SK-N-SH treated with all-trans-retinoic acid at 6 μM for 48 hours (cell line): ENCODE data around the gene NDUFA11.

Experiments
- ARNTL ChIP-seq: fragments of 450-650 bp; formaldehyde crosslinking; IDR thresholded peaks from 2 replicates; pipeline ENCODE4 v1.5.0; 2020; ENCODE audit warnings: low read depth, mild to moderate bottlenecking, moderate library complexity, borderline replicate concordance
- BACH2 ChIP-seq: fragments of 250-450 bp; sonication (Bioruptor Pico); IDR thresholded peaks from 2 replicates; pipeline ENCODE4 v1.9.0; 2021; ENCODE audit warnings: mild to moderate bottlenecking, borderline replicate concordance
- ESRRG ChIP-seq: fragments of 250-450 bp; sonication (Bioruptor Pico); IDR thresholded peaks from 2 replicates; pipeline ENCODE4 v1.6.1; 2021; ENCODE audit warnings: mild to moderate bottlenecking
- PATZ1 ChIP-seq: fragments of 250-450 bp; sonication (Bioruptor Pico); IDR thresholded peaks from 2 replicates; pipeline ENCODE4 v1.8.0; 2020; ENCODE audit warnings: mild to moderate bottlenecking, moderate library complexity, borderline replicate concordance
- POU6F1 ChIP-seq: fragments of 250-450 bp; sonication (Bioruptor Pico); IDR thresholded peaks from 2 replicates; pipeline ENCODE4 v1.8.0; 2021; ENCODE audit warnings: low read depth, mild to moderate bottlenecking, moderate library complexity, borderline replicate concordance
- SNAI2 ChIP-seq: fragments of 250-450 bp; sonication (Bioruptor Pico); IDR thresholded peaks from 2 replicates; pipeline ENCODE4 v1.5.0; 2020; ENCODE audit warnings: mild to moderate bottlenecking, moderate library complexity
- ZFP30 ChIP-seq: fragments of 450-650 bp; formaldehyde crosslinking; IDR thresholded peaks from 2 replicates; pipeline ENCODE4 v1.5.0; 2022; ENCODE audit warnings: mild to moderate bottlenecking, moderate library complexity

- TF ChIP-seq SNAI2 (CRISPR knock-in tag) (no peak), PATZ1 (CRISPR knock-in tag) (no peak), POU6F1 (CRISPR knock-in tag) (no peak), ARNTL (CRISPR knock-in tag) (no peak), ZFP30 (CRISPR knock-in tag) (no peak), BACH2 (CRISPR knock-in tag) (no peak), ESRRG (CRISPR knock-in tag) (no peak)
These were observed 10.8 kb downstream of the NDUFA11 start for GRCh38 chr19:5892772-5893275.
